ENCODE data around the gene IFTAP. TPM values are rescaled to one million over a fixed set of nuclear protein-coding genes. Genes with fewer than 3 reads are reported as not detected.
A peak's percentile ranks its signal among the peaks of the same experiment; 100 is the strongest.

The IFTAP gene
- total RNA-seq, 1 donor from 2014 or later = 12.3 TPM

DNA sequence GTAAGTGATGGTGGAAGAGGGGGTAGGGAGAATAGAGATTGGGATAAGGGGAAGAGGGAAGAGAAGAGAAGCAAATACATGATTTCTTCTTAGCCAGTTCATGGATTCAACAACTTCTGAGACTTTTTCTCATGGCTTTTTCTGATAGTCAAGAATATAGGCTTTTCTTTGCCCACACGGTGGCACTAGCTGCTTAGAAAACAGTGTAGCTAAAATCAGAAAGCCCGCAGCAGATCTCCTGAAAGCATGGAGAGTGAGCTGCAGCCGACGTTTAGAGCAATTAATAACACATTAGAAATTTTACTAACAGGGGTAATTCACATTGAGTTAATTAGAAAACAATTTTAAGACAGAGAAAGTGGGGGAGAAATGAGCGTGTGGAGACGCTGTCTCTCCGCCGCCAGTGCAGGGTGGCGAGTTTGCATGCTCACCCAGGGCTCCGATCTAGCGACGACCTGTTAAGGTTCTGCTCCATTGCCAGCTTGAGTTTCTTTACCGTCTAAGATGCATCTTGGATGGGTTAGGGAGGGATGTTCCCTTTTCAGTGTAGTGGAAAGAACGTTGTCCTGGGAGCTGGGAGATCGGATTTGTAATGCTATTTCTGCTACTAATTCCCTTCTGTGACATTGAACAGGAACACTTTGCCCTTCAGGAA is 29.8 kb upstream of the IFTAP start:
- Histone ChIP-seq H3K4me3 (peak overlapping the region; percentile 41), H3K9me3 (no peaks in the 10 kb centered on the region), H3K27me3 (no peaks in the 10 kb centered on the region), H3K27ac (no peak overlapping the region), H3K4me1 (no peaks in the 10 kb centered on the region), H3K36me3 (no peaks in the 10 kb centered on the region)
- intact Hi-C loops (cut with DNase I) = loop anchor here (5.0 kb wide), 1 partner anchor 108 kb away; no protein-coding TSS in a partner anchor
- ATAC-seq = peak; percentile 75
- no peak for DNase-seq
- TF ChIP-seq, protein P1, sequence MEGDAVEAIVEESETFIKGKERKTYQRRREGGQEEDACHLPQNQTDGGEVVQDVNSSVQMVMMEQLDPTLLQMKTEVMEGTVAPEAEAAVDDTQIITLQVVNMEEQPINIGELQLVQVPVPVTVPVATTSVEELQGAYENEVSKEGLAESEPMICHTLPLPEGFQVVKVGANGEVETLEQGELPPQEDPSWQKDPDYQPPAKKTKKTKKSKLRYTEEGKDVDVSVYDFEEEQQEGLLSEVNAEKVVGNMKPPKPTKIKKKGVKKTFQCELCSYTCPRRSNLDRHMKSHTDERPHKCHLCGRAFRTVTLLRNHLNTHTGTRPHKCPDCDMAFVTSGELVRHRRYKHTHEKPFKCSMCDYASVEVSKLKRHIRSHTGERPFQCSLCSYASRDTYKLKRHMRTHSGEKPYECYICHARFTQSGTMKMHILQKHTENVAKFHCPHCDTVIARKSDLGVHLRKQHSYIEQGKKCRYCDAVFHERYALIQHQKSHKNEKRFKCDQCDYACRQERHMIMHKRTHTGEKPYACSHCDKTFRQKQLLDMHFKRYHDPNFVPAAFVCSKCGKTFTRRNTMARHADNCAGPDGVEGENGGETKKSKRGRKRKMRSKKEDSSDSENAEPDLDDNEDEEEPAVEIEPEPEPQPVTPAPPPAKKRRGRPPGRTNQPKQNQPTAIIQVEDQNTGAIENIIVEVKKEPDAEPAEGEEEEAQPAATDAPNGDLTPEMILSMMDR (IDR thresholded peaks at IDR 0.05) = peak; percentile 75

DNA sequence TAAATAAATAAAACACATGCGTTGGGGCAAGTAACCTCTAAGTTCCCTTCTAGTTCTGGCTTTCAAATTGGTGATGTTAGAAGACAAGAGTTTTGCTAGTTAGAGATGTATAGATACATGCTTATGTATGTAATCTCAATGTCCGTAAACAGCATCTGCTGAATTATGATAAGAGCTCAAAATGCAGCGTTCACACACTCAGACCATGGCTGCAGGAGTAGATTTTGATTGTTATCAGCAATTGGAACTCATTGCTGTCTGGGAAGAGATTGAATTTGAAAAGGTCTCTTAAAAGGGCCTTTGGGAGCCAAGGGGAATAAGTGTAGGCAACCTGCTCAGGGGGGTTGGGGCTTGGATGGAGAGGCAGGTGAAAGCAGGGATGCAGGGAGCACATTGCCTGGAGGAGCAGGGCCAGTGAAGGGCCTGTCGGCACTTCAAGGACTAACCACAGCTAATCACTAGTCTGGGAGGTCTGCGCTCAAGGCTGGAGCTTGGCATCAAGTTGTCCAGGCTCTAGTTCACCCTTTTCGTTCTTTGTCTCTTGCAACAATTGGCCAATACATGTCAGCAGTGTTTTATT is 29.2 kb upstream of the IFTAP start:
- no peak overlapping the region for H3K27ac ChIP-seq
- no peak for ATAC-seq
- TF ChIP-seq, protein P1 (IDR thresholded peaks at IDR 0.05) = no peak
- no peak for DNase-seq
- H3K27me3 ChIP-seq = no peaks in the 10 kb centered on the region
- H3K4me3 ChIP-seq = no peak overlapping the region
- no peaks in the 10 kb centered on the region for H3K4me1 ChIP-seq
- intact Hi-C loops (cut with DNase I) = no loop called here
- no peaks in the 10 kb centered on the region for H3K9me3 ChIP-seq
- no peaks in the 10 kb centered on the region for H3K36me3 ChIP-seq

DNA sequence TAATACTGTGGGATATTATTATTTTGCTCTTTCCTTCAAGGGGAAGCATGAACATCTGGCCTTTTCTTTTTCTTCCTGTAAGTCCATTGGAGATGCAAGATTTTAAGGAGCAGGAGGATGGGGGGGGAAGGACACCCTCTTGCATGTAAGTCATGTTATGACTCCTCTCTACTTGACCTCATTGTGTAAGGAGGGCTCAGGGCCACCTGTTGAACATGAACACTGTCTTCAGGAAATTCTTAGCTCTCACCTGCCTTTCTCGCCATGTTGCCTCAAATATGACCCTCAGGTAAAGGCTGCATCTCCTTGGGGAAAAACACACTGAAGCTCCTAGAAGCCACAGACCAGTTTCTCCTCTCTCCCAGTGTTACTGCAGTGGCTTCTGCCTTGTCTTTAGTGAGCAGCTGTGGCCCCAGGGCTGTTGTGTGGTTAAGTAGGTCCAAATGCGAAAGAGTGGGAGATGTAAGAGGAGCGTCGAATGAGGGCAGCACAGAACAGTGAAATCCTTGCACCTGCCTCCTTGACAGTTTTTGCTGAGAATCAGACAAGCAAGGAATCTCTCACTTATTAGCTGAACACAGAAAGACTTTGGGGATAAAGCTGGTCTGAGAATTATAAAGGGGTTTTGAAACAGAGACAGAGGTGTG is 27.8 kb upstream of the IFTAP start:
- Histone ChIP-seq H3K9me3 (no peaks in the 10 kb centered on the region), H3K27me3 (peaks cover 2% of the 10 kb centered on the region), H3K4me1 (no peaks in the 10 kb centered on the region), H3K27ac (no peak overlapping the region), H3K36me3 (no peaks in the 10 kb centered on the region), H3K4me3 (no peak overlapping the region)
- DNase-seq = no peak
- ATAC-seq = no peak
- intact Hi-C loops (cut with DNase I) = no loop called here
- TF ChIP-seq, protein P1 (IDR thresholded peaks at IDR 0.05) = no peak

DNA sequence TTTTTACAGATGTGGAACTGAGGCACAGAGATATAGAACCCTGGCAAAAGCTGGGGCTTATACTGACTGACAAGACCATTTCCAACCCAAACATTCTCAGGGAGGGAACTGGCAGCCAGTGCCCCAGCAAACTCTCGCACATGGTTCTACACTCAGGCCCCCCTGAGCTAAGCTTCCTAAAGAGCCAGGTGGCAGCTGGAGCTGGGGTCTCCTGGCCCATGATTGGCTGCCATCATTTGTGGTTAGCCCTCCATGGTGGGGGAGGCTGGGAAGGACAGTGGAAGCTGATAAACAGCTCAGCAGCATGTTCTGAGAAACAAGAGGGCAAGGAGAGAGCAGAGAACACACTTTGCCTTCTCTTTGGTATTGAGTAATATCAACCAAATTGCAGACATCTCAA is 26.6 kb upstream of the IFTAP start, which contains the start of gene RAG1:
Gene RAG1, plus strand, starts transcription at position 314 of the 400 bp plus-strand sequence. CDS start 5,298 bp downstream, outside the sequence.
- ATAC-seq (no peak), DNase-seq (no peak)
- Histone ChIP-seq H3K4me3 (no peak within 1 kb of the TSS), H3K27ac (no peak within 1 kb of the TSS), H3K27me3 (peaks cover 4% of the 10 kb centered on the region), H3K36me3 (no peaks in the 10 kb centered on the region), H3K9me3 (no peaks in the 10 kb centered on the region), H3K4me1 (no peaks in the 10 kb centered on the region)
- intact Hi-C loops (cut with DNase I) = no loop called here
- TF ChIP-seq, protein P1 (IDR thresholded peaks at IDR 0.05) = no peak

DNA sequence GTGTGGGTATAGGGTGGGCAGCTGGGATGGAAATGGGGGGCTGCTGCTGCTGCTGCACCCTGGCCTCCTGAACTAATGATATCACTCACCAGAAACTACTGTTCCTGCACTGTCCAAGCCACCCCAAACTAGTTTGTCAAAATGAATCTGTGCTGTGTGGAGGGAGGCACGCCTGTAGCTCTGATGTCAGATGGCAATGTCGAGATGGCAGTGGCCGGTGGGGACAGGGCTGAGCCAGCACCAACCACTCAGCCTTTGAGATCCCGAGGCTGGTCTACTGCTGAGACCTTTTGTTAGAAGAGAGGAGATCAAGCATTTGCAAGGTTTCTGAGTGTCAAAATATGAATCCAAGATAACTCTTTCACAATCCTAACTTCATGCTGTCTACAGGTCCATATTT is 25.2 kb upstream of the IFTAP start:
- DNase-seq (no peak), ATAC-seq (no peak)
- Histone ChIP-seq H3K4me1 (no peaks in the 10 kb centered on the region), H3K9me3 (no peaks in the 10 kb centered on the region), H3K27ac (no peak overlapping the region), H3K4me3 (no peak overlapping the region), H3K36me3 (no peaks in the 10 kb centered on the region), H3K27me3 (peaks cover 4% of the 10 kb centered on the region)
- TF ChIP-seq, protein P1 (IDR thresholded peaks at IDR 0.05) = no peak
- intact Hi-C loops (cut with DNase I) = no loop called here
